HCT116 (cell line): ENCODE data around the gene HSP90AB1. TPM values are rescaled to one million over a fixed set of nuclear protein-coding genes. Genes with fewer than 3 reads are reported as not detected.
A peak's percentile ranks its signal among the peaks of the same experiment; 100 is the strongest.

Experiments
- ATAC-seq: fragments of 200-7000 bp; cut with Tn5 transposase; 2 replicates; pipeline ENCODE4 v1.9.1; 2020; ENCODE audit warnings: mild to moderate bottlenecking, moderate library complexity
- BruUV-seq: library from RNA; stranded (reverse); fragments of 400-500 nt; replicated peaks from 2 replicates; lab custom pipeline; 2021; lab: Mats Ljungman, UMichigan
- CTCF ChIA-PET: fragments of 300-600 bp; sonication (Branson Sonifier 250); formaldehyde crosslinking; loops from one replicate; lab custom pipeline; 2021; ENCODE audit warnings: antibody characterized with exemption; lab: Charles Lee
- POLR2A ChIA-PET: fragments of 300-600, 350-600 bp; sonication (Branson Sonifier 250); formaldehyde crosslinking; loops from one replicate; lab custom pipeline; 2021; ENCODE audit warnings: antibody characterized with exemption; lab: Charles Lee
- RAD21 ChIA-PET, 2 experiments: fragments of 300-600 bp; sonication (Branson Sonifier 250); formaldehyde crosslinking; loops; one replicate each; lab custom pipeline; 2023; ENCODE audit warnings: low total read pairs in 2 of 2; ENCODE audit not compliant: uncharacterized antibody in 2 of 2, unreplicated experiment in 2 of 2, low non-redundant PET in 1 of 2; lab: Charles Lee
- DNase-seq: peaks from one replicate; pipeline ENCODE4 v3.0.0-alpha.2; 2010; ENCODE audit warnings: low read depth, low spot score
- H2AFZ ChIP-seq: fragments of 200-600 bp; shearing (Covaris generic), sonication (generic); 2 replicates; pipeline ENCODE4 v1.6.1; 2017; ENCODE audit warnings: low read depth, mixed run types, mixed read lengths, antibody characterized with exemption, low read length; ENCODE audit not compliant: poor library complexity, severe bottlenecking
- H3K27ac ChIP-seq: 2 replicates; pipeline ENCODE4 v1.5.1; 2012; ENCODE audit warnings: low read depth, low read length
- H3K27me3 ChIP-seq: fragments of 200-600 bp; sonication (generic); 2 replicates; pipeline ENCODE4 v1.6.1; 2016; ENCODE audit warnings: mixed run types, low read length, mixed read lengths; ENCODE audit not compliant: insufficient read depth
- H3K36me3 ChIP-seq, 2 experiments: fragments of 200-500 bp in 1 of 2; fragments of 200-600 bp in 1 of 2; sonication (Bioruptor generic) in 1 of 2; sonication (generic) in 1 of 2; 2 replicates each; pipeline versions ENCODE4 v1.5.1 to v1.6.1; 2014 to 2016; ENCODE audit warnings: low read length in 2 of 2, inconsistent platforms in 1 of 2, mixed read lengths in 1 of 2, mixed run types in 1 of 2; ENCODE audit not compliant: insufficient read depth in 2 of 2, control insufficient read depth in 1 of 2
- H3K4me1 ChIP-seq, 2 experiments: fragments of 200-600 bp in 1 of 2; sonication (generic) in 1 of 2; 2 replicates each; pipeline versions ENCODE4 v1.5.1 to v1.6.1; 2012 to 2017; ENCODE audit warnings: low read length in 2 of 2, inconsistent platforms in 1 of 2, mild to moderate bottlenecking in 1 of 2, mixed read lengths in 1 of 2, mixed run types in 1 of 2, moderate library complexity in 1 of 2; ENCODE audit not compliant: insufficient read depth in 2 of 2, control insufficient read depth in 1 of 2
- H3K4me2 ChIP-seq: fragments of 200-600 bp; sonication (generic); 2 replicates; pipeline ENCODE4 v1.6.1; 2017; ENCODE audit warnings: mixed run types, low read length, mixed read lengths
- H3K4me3 ChIP-seq, 2 experiments: fragments of 200-600 bp in 1 of 2; sonication (generic) in 1 of 2; replicated peaks in 1 of 2; 2 replicates each; pipeline ENCODE4 v1.5.1; 2011 to 2016; ENCODE audit warnings: low read length in 2 of 2, control low read depth in 1 of 2, low read depth in 1 of 2, mild to moderate bottlenecking in 1 of 2, mixed read lengths in 1 of 2, mixed run types in 1 of 2
- H3K79me2 ChIP-seq: fragments of 200-600 bp; sonication (generic); 2 replicates; pipeline ENCODE4 v1.6.1; 2017; ENCODE audit warnings: mild to moderate bottlenecking, mixed run types, low read length, moderate library complexity, mixed read lengths; ENCODE audit not compliant: insufficient read depth
- H3K9ac ChIP-seq: fragments of 200-600 bp; sonication (generic); 2 replicates; pipeline ENCODE4 v1.6.1; 2016; ENCODE audit warnings: low read length, mixed read lengths
- H3K9me2 ChIP-seq: fragments of 200-600 bp; sonication (generic), shearing (Covaris generic); 2 replicates; pipeline ENCODE4 v1.6.1; 2017; ENCODE audit warnings: mixed run types, mild to moderate bottlenecking, moderate library complexity; ENCODE audit not compliant: insufficient read depth
- H3K9me3 ChIP-seq, 2 experiments: fragments of 200-500 bp in 1 of 2; fragments of 200-600 bp in 1 of 2; sonication (Bioruptor generic) in 1 of 2; sonication (generic) in 1 of 2; 2 replicates each; pipeline ENCODE4 v1.6.1; 2014 to 2017; ENCODE audit warnings: low read length in 2 of 2, mixed read lengths in 2 of 2, inconsistent platforms in 1 of 2, low read depth in 1 of 2, mild to moderate bottlenecking in 1 of 2, mixed run types in 1 of 2, moderate library complexity in 1 of 2; ENCODE audit not compliant: control insufficient read depth in 1 of 2, insufficient read depth in 1 of 2
- H4K20me1 ChIP-seq: fragments of 200-600 bp; sonication (generic), shearing (Covaris generic); 2 replicates; pipeline ENCODE4 v1.6.1; 2017; ENCODE audit warnings: mixed run types, mild to moderate bottlenecking, moderate library complexity; ENCODE audit not compliant: insufficient read depth
- POLR2A ChIP-seq: IDR thresholded peaks from 2 replicates; pipeline ENCODE4 v1.7.0; 2011; ENCODE audit warnings: borderline replicate concordance; ENCODE audit not compliant: insufficient read depth, insufficient read length; ENCODE audit errors: extremely low read depth
- POLR2AphosphoS5 ChIP-seq: IDR thresholded peaks from 2 replicates; pipeline ENCODE4 v1.6.1; 2011; ENCODE audit warnings: mild to moderate bottlenecking, low read depth, low read length, moderate library complexity
- intact Hi-C: fragments of 100-400 bp; cut with micrococcal nuclease; formaldehyde crosslinking; loops from 2 replicates; pipeline ENCODE4 v1.10.0; 2022
- total RNA-seq: library from RNA; stranded (reverse); gene quantifications from one replicate; pipeline ENCODE4 v1.2.1, GENCODE V29; 2021; ENCODE audit not compliant: unreplicated experiment
- TF ChIP-seq, protein P1 (sequence below): IDR thresholded peaks from 2 replicates; pipeline ENCODE4 v1.6.1; 2011; ENCODE audit warnings: mild to moderate bottlenecking, low read length, moderate library complexity; ENCODE audit not compliant: insufficient replicate concordance; ENCODE audit errors: extremely low read depth
- TF ChIP-seq, protein P2 (sequence below), 3 experiments: fragments of 200-600 bp in 1 of 3; sonication (generic) in 1 of 3; IDR thresholded peaks in 2 of 3; conservative IDR thresholded peaks in 1 of 3; 2 replicates each; pipeline ENCODE4 v1.5.1; 2012 to 2017; ENCODE audit warnings: low read depth in 2 of 3, low read length in 2 of 3, antibody characterized with exemption in 1 of 3, borderline replicate concordance in 1 of 3, control low read depth in 1 of 3, mild to moderate bottlenecking in 1 of 3, mixed read lengths in 1 of 3, mixed run types in 1 of 3, moderate library complexity in 1 of 3; ENCODE audit not compliant: insufficient read depth in 1 of 3

HSP90AB1 gene
- total RNA-seq, 1 experiment from 2014 or later = 2,554 TPM

GRCh38 chr6:44253307-44254101 lies 6.6 kb downstream of the HSP90AB1 start:
- peaks cover 59% of the 10 kb centered on the region for H3K79me2 ChIP-seq
- H4K20me1 ChIP-seq = peaks cover 58% of the 10 kb centered on the region; the same call in 1 of the 2 replicates
- intact Hi-C loops = loop anchor here (5.0 kb wide), 1 partner anchor 156 kb away; no protein-coding TSS in a partner anchor
- no peak overlapping the region for H3K4me3 ChIP-seq
- H3K36me3 ChIP-seq = peaks cover 50 to 57% of the 10 kb centered on the region in 2 experiments
- no peaks in the 10 kb centered on the region for H3K27me3 ChIP-seq
- no peaks in the 10 kb centered on the region for H3K9me3 ChIP-seq
- ChIA-PET CTCF (interaction anchor here (0.6 to 2.2 kb wide), 3 partner anchors 11 to 157 kb away, joined by 3 to 7 read pairs (median 6); no protein-coding TSS in a partner anchor), RAD21 (no interaction called here), POLR2A (no interaction called here)
- ATAC-seq (peak; percentile 22), DNase-seq (no peak)
- TSS peak; percentile 4 for BruUV-seq
- no peak overlapping the region for H3K9ac ChIP-seq
- H3K9me2 ChIP-seq = no peaks in the 10 kb centered on the region
- peaks cover 6 to 36% of the 10 kb centered on the region in 2 experiments for H3K4me1 ChIP-seq
- H3K4me2 ChIP-seq = no peak overlapping the region
- TF ChIP-seq, protein P1, sequence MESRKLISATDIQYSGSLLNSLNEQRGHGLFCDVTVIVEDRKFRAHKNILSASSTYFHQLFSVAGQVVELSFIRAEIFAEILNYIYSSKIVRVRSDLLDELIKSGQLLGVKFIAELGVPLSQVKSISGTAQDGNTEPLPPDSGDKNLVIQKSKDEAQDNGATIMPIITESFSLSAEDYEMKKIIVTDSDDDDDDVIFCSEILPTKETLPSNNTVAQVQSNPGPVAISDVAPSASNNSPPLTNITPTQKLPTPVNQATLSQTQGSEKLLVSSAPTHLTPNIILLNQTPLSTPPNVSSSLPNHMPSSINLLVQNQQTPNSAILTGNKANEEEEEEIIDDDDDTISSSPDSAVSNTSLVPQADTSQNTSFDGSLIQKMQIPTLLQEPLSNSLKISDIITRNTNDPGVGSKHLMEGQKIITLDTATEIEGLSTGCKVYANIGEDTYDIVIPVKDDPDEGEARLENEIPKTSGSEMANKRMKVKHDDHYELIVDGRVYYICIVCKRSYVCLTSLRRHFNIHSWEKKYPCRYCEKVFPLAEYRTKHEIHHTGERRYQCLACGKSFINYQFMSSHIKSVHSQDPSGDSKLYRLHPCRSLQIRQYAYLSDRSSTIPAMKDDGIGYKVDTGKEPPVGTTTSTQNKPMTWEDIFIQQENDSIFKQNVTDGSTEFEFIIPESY = no peak
- TF ChIP-seq, protein P2, sequence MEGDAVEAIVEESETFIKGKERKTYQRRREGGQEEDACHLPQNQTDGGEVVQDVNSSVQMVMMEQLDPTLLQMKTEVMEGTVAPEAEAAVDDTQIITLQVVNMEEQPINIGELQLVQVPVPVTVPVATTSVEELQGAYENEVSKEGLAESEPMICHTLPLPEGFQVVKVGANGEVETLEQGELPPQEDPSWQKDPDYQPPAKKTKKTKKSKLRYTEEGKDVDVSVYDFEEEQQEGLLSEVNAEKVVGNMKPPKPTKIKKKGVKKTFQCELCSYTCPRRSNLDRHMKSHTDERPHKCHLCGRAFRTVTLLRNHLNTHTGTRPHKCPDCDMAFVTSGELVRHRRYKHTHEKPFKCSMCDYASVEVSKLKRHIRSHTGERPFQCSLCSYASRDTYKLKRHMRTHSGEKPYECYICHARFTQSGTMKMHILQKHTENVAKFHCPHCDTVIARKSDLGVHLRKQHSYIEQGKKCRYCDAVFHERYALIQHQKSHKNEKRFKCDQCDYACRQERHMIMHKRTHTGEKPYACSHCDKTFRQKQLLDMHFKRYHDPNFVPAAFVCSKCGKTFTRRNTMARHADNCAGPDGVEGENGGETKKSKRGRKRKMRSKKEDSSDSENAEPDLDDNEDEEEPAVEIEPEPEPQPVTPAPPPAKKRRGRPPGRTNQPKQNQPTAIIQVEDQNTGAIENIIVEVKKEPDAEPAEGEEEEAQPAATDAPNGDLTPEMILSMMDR (IDR thresholded peaks at IDR 0.05 in 2 of 3, conservative IDR thresholded peaks at IDR 0.05 in 1 of 3; ENCODE audit: borderline replicate concordance in 1 of 3, insufficient read depth in 1 of 3, low read depth in 2 of 3, low read length in 2 of 3) = peak in 2 of 3 experiments; percentile 57 to 60; a peak in 4 of 6 replicates
- peak; percentile 9; the same call in 1 of the 2 replicates for TF ChIP-seq POLR2AphosphoS5
- TF ChIP-seq POLR2A = no peak
- no peak overlapping the region for H2AFZ ChIP-seq
- H3K27ac ChIP-seq = no peak overlapping the region; the same call in 1 of the 2 replicates
